ENCODE results near the gene ACO2.

DNA sequence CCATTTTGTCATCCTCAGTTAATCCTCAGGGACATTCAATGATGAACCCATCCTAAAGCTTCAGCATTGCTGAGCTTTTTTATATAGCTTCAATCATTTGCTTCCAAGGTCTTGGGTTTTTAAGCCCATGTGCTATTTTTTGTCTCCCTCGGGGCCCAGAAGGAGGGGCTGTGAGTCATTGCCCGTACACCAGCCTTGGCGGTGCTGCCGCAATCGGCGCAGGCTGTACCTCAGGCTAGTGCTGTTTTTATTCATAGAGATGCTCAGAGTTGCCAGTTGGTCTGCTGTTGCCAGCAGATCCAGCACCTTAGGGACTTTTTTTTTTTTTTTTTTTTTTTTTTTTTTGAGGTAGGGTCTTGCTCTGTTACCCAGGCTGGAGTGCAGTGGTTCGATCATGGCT, 35.5 kb downstream of the ACO2 start:
- TF ChIP-seq ZNF146 (tag by site-specific recombination; IDR thresholded peaks at IDR 0.05) = no peak
- no peak for TF ChIP-seq CTCF (tag by site-specific recombination; IDR thresholded peaks at IDR 0.05)
- no peak for TF ChIP-seq ZNF501 (tag by site-specific recombination; IDR thresholded peaks at IDR 0.05)
- no peak for TF ChIP-seq ZNF560 (tag by site-specific recombination; IDR thresholded peaks at IDR 0.05; ENCODE audit: borderline replicate concordance)
- TF ChIP-seq, protein P1, sequence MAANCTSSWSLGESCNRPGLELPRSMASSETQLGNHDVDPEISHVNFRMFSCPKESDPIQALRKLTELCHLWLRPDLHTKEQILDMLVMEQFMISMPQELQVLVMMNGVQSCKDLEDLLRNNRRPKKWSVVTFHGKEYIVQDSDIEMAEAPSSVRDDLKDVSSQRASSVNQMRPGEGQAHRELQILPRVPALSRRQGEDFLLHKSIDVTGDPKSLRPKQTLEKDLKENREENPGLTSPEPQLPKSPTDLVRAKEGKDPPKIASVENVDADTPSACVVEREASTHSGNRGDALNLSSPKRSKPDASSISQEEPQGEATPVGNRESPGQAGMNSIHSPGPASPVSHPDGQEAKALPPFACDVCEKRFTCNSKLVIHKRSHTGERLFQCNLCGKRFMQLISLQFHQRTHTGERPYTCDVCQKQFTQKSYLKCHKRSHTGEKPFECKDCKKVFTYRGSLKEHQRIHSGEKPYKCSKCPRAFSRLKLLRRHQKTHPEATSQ (tag by site-specific recombination; IDR thresholded peaks at IDR 0.05) = no peak
- TF ChIP-seq OSR2 (tag by site-specific recombination; IDR thresholded peaks at IDR 0.05) = no peak
- TF ChIP-seq REST (tag by site-specific recombination; IDR thresholded peaks at IDR 0.05) = no peak
- TF ChIP-seq ZNF529 (tag by site-specific recombination; IDR thresholded peaks at IDR 0.05; ENCODE audit: insufficient replicate concordance) = no peak
- TF ChIP-seq ZNF175 (tag by site-specific recombination; IDR thresholded peaks at IDR 0.05) = no peak
- TF ChIP-seq ZBTB17 (tag by site-specific recombination; IDR thresholded peaks at IDR 0.05) = no peak
- TF ChIP-seq ZNF311 (tag by site-specific recombination; IDR thresholded peaks at IDR 0.05; ENCODE audit: borderline replicate concordance) = no peak
- TF ChIP-seq ZNF302 (tag by site-specific recombination; IDR thresholded peaks at IDR 0.05; ENCODE audit: low read depth) = no peak
- TF ChIP-seq TCF7L2 (IDR thresholded peaks at IDR 0.05; ENCODE audit: borderline replicate concordance, low read depth, low read length) = no peak
- TF ChIP-seq ZNF354C (tag by site-specific recombination; IDR thresholded peaks at IDR 0.05; ENCODE audit: borderline replicate concordance, low read depth) = no peak
